Peyer's patch (tissue), 4 donors: Measurements from ENCODE around the gene RBMS1.

Experiments
- POLR2A ChIP-seq, 2 donors: fragments of 450-650 bp; IDR thresholded peaks; one replicate each; pipeline ENCODE4 v1.5.1; 2017; ENCODE audit warnings: antibody characterized with exemption in 2 of 2, mild to moderate bottlenecking in 2 of 2, moderate library complexity in 2 of 2
- TF ChIP-seq, protein P1 (sequence below), 6 experiments: fragments of 450-650 bp in 4 of 6; fragments of 200-600 bp in 2 of 6; sonication (generic) in 1 of 6; IDR thresholded peaks; one replicate each; pipeline ENCODE4 v1.5.1; 2017 to 2019; ENCODE audit warnings: antibody characterized with exemption in 6 of 6, mild to moderate bottlenecking in 3 of 6, moderate library complexity in 1 of 6

GRCh38 chr2:160373666-160374065 lies 119.9 kb downstream of the RBMS1 start:
- TF ChIP-seq, protein P1, sequence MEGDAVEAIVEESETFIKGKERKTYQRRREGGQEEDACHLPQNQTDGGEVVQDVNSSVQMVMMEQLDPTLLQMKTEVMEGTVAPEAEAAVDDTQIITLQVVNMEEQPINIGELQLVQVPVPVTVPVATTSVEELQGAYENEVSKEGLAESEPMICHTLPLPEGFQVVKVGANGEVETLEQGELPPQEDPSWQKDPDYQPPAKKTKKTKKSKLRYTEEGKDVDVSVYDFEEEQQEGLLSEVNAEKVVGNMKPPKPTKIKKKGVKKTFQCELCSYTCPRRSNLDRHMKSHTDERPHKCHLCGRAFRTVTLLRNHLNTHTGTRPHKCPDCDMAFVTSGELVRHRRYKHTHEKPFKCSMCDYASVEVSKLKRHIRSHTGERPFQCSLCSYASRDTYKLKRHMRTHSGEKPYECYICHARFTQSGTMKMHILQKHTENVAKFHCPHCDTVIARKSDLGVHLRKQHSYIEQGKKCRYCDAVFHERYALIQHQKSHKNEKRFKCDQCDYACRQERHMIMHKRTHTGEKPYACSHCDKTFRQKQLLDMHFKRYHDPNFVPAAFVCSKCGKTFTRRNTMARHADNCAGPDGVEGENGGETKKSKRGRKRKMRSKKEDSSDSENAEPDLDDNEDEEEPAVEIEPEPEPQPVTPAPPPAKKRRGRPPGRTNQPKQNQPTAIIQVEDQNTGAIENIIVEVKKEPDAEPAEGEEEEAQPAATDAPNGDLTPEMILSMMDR (IDR thresholded peaks at IDR 0.05): no peak
- no peak for TF ChIP-seq POLR2A (IDR thresholded peaks at IDR 0.05)
